Cerebellar cortex (tissue), 1 donor: Measurements from ENCODE around the gene DPH6.
A peak's percentile ranks its signal among the peaks of the same experiment; 100 is the strongest.
"Not testable (repeated sequence)": the region's sequence is repeated elsewhere in the genome, so short reads cannot be mapped to it uniquely, and the experiment has no call there.

Experiments
- DNase-seq: peaks from one replicate; pipeline ENCODE4 v3.0.0-alpha.2; 2015; ENCODE audit warnings: low spot score

The DPH6 gene

DNA sequence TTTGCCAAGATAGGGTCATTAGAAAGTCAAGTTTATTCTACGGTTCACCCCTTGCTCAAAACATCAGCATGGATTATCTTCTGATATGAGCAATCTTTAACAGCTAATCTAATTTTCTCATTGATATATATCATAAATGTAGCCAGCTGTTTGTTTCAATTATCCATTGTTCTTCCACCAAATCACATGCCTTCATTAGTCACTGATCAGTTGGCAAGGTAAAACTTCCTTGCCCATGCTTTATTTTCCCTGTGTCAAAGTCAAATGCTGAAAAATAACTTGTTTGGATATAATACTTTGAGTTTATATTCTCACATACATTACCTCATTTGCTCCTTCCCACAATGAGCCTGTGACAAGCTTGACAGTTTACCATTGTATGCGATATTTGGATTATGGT is 60.6 kb downstream of the DPH6 start:
- no peak for DNase-seq

- no peak for DNase-seq
These were observed 61.6 kb downstream of the DPH6 start for GRCh38 chr15:35484231-35484945.

GRCh38 chr15:35481992-35482391 is 64.0 kb downstream of the DPH6 start:
- peak; percentile 33 for DNase-seq

GRCh38 chr15:35481064-35481463 is 64.9 kb downstream of the DPH6 start:
- DNase-seq = no peak

DNA sequence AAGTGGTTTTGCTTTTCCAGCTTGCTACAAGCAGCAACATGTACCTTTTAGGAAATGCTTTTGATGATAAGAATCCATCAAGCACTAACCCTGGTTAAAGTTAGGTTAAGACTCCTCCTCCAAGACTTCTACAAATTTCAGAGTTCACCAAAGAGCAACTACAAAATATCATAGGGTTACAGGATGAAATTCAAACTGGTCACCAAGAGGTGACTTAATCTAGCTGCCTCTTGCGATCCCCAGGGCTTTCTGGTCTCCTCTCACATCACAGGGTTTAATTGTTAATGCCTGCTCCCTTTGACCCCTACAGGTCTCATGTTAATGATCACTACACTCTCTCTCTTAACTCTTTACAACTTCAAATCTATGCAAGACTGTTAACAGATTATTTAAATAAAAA is 66.5 kb downstream of the DPH6 start:
- peak; percentile 82 for DNase-seq

DNA sequence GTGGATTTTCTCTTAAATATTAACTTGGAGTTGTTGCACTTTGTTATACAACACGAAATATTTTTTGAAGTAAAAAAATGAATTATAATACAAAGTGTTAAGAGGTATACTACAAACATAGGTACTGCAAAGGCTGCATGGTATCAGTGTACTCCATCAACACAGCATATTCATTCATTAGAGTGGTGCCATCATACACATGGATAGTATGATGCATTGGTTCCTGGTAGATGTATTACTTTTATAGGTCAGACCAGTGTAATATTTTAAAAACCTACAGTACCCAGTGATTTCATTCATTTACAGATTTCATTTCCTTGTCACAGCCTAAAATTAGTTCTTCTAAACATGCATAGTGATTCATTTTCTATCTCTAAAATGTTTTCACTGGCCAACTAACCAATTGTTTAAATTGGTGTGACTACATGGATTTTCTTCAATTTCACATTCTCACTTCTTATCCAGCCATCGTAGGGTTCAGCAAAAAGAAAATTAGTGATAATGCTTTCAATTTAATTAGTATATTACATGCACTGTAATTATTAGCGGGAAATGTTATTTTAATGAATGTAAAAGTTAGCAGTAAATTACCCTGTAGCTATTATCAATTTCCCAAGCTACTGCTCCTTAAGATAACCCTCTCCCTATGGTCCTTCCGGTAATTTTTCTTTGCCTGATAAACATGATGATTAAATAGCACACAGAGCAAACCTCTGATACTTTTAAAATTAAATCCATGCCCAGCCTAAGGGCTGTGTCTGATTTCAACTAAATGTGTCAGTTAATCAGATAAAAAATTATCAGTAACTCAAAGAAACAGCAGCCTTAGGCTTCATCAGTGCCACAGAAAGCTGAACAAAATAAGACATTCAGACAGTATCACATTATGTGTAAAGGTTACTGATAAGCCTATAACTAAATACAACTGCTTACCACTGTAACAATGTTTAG is 68.4 kb downstream of the DPH6 start:
- DNase-seq = peak; percentile 42

DNA sequence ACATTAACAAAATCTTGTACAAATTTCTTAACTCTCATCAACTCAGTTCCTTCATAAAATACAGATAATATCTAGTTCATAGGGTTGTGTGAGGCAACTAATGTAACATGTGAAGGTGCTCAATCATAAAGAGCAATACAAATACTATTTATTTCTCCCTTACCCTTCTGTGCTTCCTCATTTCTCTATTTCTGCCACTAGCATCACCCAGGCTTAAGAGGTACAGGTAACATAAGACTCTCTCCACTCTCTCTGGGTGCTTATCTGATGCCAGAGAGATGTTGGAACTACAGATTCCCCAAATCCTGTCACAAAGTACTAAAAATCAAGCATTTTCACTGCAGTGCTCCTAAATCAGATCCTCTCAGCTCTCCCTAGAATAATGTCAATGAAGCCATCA is 74.9 kb downstream of the DPH6 start:
- no peak for DNase-seq

DNA sequence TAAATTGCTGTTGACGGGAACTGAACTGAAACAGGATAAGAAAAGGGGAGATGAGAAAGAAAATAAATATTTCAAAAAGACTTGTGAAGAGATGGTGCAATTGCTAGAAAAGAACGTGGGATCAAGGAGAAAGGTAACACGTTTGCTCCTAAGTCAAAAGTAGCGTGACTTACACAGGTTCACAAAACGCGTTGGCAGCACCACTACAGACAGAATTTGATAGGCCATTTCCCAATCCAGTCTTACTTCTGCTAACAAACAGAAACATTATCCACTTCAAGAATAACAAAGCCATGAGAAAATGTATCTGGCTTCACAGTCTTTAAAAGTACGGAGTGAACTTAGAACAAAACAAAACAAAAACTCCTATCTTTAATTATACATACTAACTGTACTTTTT is 75.5 kb downstream of the DPH6 start:
- DNase-seq = no peak

DNA sequence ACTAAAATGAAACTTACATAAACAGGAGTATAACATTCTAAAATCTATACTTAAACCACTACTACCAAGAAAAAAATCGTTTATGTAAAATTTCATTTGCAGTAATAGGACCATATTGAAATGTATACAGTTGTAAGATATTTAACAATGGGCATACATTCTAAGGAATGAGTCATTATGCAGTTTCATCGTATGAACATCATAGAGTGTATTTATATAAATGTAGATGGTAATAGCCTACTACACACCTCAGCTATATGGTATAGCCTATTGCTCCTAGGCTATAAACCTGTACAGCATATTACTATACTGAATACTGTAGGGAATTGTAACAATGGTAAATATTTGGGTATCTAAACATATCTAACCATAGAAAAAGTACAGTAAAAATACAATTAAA is 79.5 kb downstream of the DPH6 start:
- no peak for DNase-seq

DNA sequence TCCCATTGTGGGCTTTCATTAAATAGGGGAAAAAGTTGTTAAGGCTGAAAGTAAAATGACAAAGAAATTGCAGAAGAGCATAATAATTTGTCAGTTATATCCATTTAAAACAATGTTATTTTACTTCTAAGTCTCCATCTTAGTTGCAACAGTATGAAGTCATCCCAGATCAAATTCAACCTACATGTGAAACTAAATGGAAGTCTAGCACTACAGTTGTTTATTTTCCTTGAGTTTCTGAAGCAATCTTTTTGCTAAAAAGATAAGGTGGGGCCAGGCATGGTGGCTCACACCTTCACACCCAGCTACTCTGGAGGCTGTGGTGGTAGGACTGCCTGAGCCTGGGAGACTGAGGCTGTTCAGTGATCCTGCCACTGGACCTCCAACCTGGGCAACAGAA is 80.2 kb downstream of the DPH6 start:
- DNase-seq = no peak

DNA sequence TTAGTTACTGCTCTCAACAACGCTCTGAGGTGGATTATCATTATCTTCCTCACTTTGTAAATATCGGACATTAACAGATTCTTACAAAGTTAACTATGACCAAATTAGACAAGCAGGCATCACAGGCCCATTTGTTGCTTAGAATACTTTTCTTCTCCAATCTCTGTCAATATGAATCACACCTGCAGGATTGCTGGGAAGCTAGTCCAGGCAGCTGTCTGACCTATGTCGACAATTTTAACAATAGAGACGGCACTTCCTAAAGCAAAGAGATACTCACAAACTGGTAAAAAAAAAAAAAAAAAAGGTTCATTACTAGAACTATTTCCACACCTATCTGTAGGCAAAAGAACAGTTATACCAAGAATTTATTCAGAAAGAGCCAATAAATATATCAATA is 85.3 kb downstream of the DPH6 start:
- no peak for DNase-seq

GRCh38 chr15:35458176-35458856 is 87.6 kb downstream of the DPH6 start:
- no peak for DNase-seq

GRCh38 chr15:35455201-35455600 is 90.8 kb downstream of the DPH6 start:
- DNase-seq = no peak

- peak; percentile 40 for DNase-seq
These were observed 95.5 kb downstream of the DPH6 start for GRCh38 chr15:35450492-35450891.

DNA sequence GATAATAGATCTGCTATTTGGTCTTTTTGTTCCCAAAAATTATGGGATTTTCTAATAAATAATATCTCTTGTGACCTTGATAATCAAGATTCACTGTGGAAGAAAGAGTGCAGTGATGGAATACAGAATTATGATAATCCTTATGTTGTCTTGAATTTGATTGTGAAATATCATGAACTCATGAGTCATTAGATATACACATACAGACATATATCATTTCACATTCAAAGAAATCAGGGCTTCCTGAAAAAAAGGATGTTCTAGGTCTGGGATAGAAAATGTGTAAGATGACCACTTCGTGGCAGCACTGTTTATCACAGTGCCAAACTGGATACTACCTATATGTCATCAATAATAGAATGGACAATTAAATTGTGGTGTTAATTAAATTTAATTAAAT is 97.7 kb downstream of the DPH6 start:
- DNase-seq = no peak

- DNase-seq = no peak
These were observed 100.1 kb downstream of the DPH6 start for GRCh38 chr15:35445891-35446290.

DNA sequence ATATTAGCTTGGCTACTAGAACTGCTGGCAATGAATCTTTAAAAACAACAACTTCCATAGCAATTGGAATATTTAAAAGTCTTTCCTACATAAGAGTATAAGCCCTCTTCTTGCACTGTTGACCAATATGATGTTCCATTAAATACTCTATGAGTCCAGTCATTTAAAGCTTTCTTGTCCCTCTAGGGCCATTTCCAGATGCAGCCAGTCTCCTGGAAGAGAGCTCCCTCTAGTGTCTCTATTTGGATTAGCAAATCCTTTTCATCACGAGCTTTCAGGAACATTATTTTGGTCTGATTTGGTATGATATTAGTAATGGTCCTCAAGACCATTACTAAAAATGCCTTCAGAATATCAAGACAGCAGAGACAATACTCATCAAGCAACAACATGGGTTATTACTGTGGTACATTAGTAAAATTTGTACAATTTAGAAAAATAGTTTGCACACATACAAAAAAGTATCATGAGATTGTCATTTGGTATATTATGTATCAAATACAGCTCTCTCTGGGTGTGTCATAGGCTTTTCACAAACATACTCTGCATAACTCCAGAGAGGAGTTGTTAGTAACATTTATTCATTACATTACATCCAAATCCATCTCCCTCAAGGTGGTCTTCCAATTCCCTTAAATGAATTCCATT is 101.3 kb downstream of the DPH6 start:
- peak; percentile 81 for DNase-seq

- peak; percentile 80 for DNase-seq
These were observed 102.6 kb downstream of the DPH6 start for GRCh38 chr15:35443376-35443775.

DNA sequence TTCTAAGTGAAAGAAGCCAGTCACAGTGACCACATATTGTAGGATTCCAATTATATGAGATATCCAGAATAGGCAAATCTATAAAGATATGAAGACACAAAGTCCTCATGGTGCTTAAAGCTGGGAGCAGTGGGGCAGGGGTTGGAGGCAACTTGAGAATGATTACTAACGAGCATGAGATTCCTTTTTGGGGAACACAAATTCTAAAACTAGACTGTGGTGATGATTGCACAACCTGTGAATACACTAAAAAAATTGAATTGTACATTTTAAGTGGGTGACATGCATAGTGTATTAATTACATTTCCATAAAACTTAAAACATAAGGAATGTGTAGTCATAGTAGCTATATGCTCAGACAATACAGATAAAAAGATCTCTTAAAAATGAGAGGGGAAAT is 103.2 kb downstream of the DPH6 start:
- no peak for DNase-seq

GRCh38 chr15:35441279-35441678 is 104.7 kb downstream of the DPH6 start:
- not testable (repeated sequence) for DNase-seq

DNA sequence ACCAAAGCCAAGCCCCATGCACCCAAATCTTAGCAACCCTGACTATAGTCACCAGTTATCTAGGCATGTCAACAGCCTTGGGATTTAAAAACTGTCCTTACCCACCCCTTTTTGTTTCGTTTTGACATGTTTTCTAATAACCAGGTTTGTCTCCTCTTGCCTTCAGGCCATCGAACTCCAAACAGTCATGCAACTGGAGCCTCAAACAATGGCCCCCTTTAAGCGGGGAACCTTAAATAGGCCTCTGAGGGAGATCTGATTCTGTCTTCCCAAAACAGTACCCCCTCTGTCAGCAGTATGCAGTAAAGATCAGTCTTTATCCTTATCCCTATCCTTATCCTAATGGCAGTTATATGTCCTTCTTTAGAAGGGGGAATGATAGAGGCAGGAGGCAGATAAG is 105.7 kb downstream of the DPH6 start:
- peak; percentile 65 for DNase-seq

DNA sequence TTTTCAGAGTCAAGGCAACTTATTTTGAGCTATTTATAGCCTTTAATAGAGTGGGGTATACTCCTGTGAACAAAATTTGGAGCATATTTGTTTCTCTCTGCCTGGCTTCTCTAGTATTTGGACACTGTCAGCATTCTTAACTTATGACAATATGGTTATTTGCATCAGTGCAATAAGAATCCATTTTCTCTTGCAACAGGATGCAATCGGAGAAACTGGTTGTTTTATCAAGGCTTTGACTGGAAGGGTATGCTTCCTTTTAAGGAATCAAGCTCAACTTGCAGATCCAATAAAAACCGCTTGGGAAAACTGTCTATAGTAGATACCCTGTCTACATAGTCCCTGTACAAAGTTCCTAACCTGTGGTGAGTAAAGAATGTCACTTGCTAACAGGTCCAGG is 106.7 kb downstream of the DPH6 start:
- DNase-seq = peak; percentile 90
